GM10248 (cell line): ENCODE results near the gene GPC6.

Source experiments
- CTCF ChIA-PET: fragments of 300-600 bp; sonication (Branson Sonifier 250); formaldehyde crosslinking; extraction: SDS; loops from one replicate; lab custom pipeline; 2021; ENCODE audit warnings: antibody characterized with exemption; lab: Yijun Ruan, JAX
- POLR2A ChIA-PET: fragments of 350-650 bp; sonication (Branson Sonifier 250); formaldehyde crosslinking; extraction: SDS; loops from one replicate; lab custom pipeline; 2020; ENCODE audit warnings: antibody characterized with exemption; lab: Yijun Ruan, JAX
- DNase-seq: peaks from one replicate; pipeline ENCODE4 v3.0.0; 2012; ENCODE audit errors: extremely low spot score
- CTCF ChIP-seq: IDR thresholded peaks from 2 replicates; pipeline ENCODE4 v1.5.1; 2012; ENCODE audit warnings: mild to moderate bottlenecking, low read depth; ENCODE audit errors: extremely low read depth, missing control alignments, control extremely low read depth

Gene GPC6

GRCh38 chr13:93397619-93398018 lies 171.0 kb downstream of the GPC6 start:
- ChIA-PET CTCF (no interaction called here), POLR2A (no interaction called here)
- DNase-seq = no peak
- TF ChIP-seq CTCF = no peak

GRCh38 chr13:93398167-93399035 lies 171.8 kb downstream of the GPC6 start:
- POLR2A ChIA-PET = no interaction called here
- CTCF ChIA-PET = no interaction called here
- no peak for DNase-seq
- no peak for TF ChIP-seq CTCF

- CTCF ChIA-PET = interaction anchor here (1.0 kb wide), 1 partner anchor 11 kb away, joined by 4 read pairs; no protein-coding TSS in a partner anchor
- no peak for DNase-seq
- POLR2A ChIA-PET = no interaction called here
- no peak for TF ChIP-seq CTCF
Observed at GRCh38 chr13:93399212-93399611, 172.6 kb downstream of the GPC6 start.

- TF ChIP-seq CTCF = no peak
- no peak for DNase-seq
- ChIA-PET POLR2A (no interaction called here), CTCF (interaction anchor here (0.8 kb wide), 1 partner anchor 14 kb away, joined by 3 read pairs; no protein-coding TSS in a partner anchor)
Observed at GRCh38 chr13:93406136-93406535, 179.5 kb downstream of the GPC6 start.

GRCh38 chr13:93407551-93407950 lies 180.9 kb downstream of the GPC6 start:
- ChIA-PET CTCF (no interaction called here), POLR2A (no interaction called here)
- no peak for DNase-seq
- no peak for TF ChIP-seq CTCF

GRCh38 chr13:93409001-93409400 lies 182.4 kb downstream of the GPC6 start:
- CTCF ChIA-PET = interaction anchor here (1.6 to 1.9 kb wide), 2 partner anchors 10 to 26 kb away, joined by 4 to 5 read pairs; no protein-coding TSS in a partner anchor
- TF ChIP-seq CTCF = no peak
- POLR2A ChIA-PET = no interaction called here
- DNase-seq = no peak
